ENCODE data around the gene MSANTD2. TPM values are rescaled to one million over a fixed set of nuclear protein-coding genes. Genes with fewer than 3 reads are reported as not detected.

Gene MSANTD2
- total RNA-seq, 1 experiment from 2014 or later = 8.6 TPM

DNA sequence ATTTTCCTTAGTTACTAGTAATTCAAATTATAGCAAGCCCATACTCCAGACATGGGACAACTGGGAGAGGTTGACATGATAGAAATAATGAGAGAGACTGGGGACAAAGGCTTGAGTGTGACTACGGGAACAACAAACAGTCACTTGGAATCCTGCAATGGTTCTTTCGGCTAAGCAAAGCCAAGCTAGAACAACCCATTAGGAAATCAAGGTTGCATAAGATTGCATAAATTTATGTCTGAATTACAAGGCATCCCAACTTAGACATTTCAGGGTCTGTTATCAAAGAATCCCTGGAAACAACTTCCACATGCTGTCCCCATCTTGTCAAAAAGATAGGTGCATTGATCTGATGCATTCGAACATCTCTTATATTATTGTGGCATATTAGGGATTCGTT, 70.6 kb downstream of the MSANTD2 start:
- no TSS peak for BruUV-seq (replicated peaks)
- H3K9ac ChIP-seq (ENCODE audit: low read length) = no peak overlapping the region
- H3K27me3 ChIP-seq (ENCODE audit: insufficient read depth, low read length) = peaks cover 14% of the 10 kb centered on the region; the same call in 1 of the 2 replicates
- TF ChIP-seq YY1 (IDR thresholded peaks at IDR 0.05; ENCODE audit: extremely low read depth, insufficient replicate concordance, low read depth, low read length) (no peak), EZH2phosphoT487 (IDR thresholded peaks at IDR 0.05; ENCODE audit: borderline replicate concordance) (no peak), CEBPB (IDR thresholded peaks at IDR 0.05; ENCODE audit: low read depth) (no peak), CBX3 (IDR thresholded peaks at IDR 0.05; ENCODE audit: low read depth) (no peak), EZH2 (IDR thresholded peaks at IDR 0.05) (no peak), ZNF274 (IDR thresholded peaks at IDR 0.05; ENCODE audit: low read depth, low read length) (no peak), FOSL1 (IDR thresholded peaks at IDR 0.05; ENCODE audit: low read depth) (no peak), TCF7L2 (IDR thresholded peaks at IDR 0.05; ENCODE audit: borderline replicate concordance, extremely low read depth, insufficient read depth, insufficient read length) (no peak), ZFX (IDR thresholded peaks at IDR 0.05) (no peak), RAD21 (IDR thresholded peaks at IDR 0.05; ENCODE audit: low read depth) (no peak)
- TF ChIP-seq, protein P1, sequence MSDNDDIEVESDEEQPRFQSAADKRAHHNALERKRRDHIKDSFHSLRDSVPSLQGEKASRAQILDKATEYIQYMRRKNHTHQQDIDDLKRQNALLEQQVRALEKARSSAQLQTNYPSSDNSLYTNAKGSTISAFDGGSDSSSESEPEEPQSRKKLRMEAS (IDR thresholded peaks at IDR 0.05) = no peak
- TF ChIP-seq, protein P2, sequence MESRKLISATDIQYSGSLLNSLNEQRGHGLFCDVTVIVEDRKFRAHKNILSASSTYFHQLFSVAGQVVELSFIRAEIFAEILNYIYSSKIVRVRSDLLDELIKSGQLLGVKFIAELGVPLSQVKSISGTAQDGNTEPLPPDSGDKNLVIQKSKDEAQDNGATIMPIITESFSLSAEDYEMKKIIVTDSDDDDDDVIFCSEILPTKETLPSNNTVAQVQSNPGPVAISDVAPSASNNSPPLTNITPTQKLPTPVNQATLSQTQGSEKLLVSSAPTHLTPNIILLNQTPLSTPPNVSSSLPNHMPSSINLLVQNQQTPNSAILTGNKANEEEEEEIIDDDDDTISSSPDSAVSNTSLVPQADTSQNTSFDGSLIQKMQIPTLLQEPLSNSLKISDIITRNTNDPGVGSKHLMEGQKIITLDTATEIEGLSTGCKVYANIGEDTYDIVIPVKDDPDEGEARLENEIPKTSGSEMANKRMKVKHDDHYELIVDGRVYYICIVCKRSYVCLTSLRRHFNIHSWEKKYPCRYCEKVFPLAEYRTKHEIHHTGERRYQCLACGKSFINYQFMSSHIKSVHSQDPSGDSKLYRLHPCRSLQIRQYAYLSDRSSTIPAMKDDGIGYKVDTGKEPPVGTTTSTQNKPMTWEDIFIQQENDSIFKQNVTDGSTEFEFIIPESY (IDR thresholded peaks at IDR 0.05; ENCODE audit: extremely low read depth, insufficient replicate concordance, low read length) = no peak
- TF ChIP-seq, protein P3, sequence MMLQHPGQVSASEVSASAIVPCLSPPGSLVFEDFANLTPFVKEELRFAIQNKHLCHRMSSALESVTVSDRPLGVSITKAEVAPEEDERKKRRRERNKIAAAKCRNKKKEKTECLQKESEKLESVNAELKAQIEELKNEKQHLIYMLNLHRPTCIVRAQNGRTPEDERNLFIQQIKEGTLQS (IDR thresholded peaks at IDR 0.05) = no peak
- TF ChIP-seq, protein P4, sequence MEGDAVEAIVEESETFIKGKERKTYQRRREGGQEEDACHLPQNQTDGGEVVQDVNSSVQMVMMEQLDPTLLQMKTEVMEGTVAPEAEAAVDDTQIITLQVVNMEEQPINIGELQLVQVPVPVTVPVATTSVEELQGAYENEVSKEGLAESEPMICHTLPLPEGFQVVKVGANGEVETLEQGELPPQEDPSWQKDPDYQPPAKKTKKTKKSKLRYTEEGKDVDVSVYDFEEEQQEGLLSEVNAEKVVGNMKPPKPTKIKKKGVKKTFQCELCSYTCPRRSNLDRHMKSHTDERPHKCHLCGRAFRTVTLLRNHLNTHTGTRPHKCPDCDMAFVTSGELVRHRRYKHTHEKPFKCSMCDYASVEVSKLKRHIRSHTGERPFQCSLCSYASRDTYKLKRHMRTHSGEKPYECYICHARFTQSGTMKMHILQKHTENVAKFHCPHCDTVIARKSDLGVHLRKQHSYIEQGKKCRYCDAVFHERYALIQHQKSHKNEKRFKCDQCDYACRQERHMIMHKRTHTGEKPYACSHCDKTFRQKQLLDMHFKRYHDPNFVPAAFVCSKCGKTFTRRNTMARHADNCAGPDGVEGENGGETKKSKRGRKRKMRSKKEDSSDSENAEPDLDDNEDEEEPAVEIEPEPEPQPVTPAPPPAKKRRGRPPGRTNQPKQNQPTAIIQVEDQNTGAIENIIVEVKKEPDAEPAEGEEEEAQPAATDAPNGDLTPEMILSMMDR (IDR thresholded peaks at IDR 0.05 in 2 of 3, conservative IDR thresholded peaks at IDR 0.05 in 1 of 3; ENCODE audit: borderline replicate concordance in 1 of 3, insufficient read depth in 1 of 3, low read depth in 2 of 3, low read length in 2 of 3) = no peak
- H3K9me3 ChIP-seq (ENCODE audit: control insufficient read depth in 1 of 2, insufficient read depth in 1 of 2, low read depth in 1 of 2, low read length in 2 of 2) = no peaks in the 10 kb centered on the region
- no peaks in the 10 kb centered on the region for H4K20me1 ChIP-seq (ENCODE audit: insufficient read depth)
- CTCF ChIA-PET = no interaction called here
- POLR2A ChIA-PET = no interaction called here
- no peak overlapping the region for H3K27ac ChIP-seq (ENCODE audit: low read depth, low read length)
- no peak overlapping the region for H2AFZ ChIP-seq (ENCODE audit: low read depth, low read length, poor library complexity, severe bottlenecking)
- H3K79me2 ChIP-seq (ENCODE audit: insufficient read depth, low read length) = no peaks in the 10 kb centered on the region
- ATAC-seq (no peak), DNase-seq (ENCODE audit: low read depth, low spot score) (no peak)
- H3K4me3 ChIP-seq (replicated peaks in 1 of 2; ENCODE audit: low read depth in 1 of 2, low read length in 2 of 2) = no peak overlapping the region
- no peaks in the 10 kb centered on the region for H3K36me3 ChIP-seq (ENCODE audit: control insufficient read depth in 1 of 2, insufficient read depth in 2 of 2, low read length in 2 of 2)
- intact Hi-C loops (cut with micrococcal nuclease) = no loop called here
- no peak overlapping the region for H3K4me2 ChIP-seq (ENCODE audit: low read length)
- RAD21 ChIA-PET (ENCODE audit: low non-redundant PET in 1 of 2, low total read pairs in 2 of 2, uncharacterized antibody in 2 of 2, unreplicated experiment in 2 of 2) = no interaction called here
- H3K9me2 ChIP-seq (ENCODE audit: insufficient read depth) = no peaks in the 10 kb centered on the region
- no peaks in the 10 kb centered on the region for H3K4me1 ChIP-seq (ENCODE audit: control insufficient read depth in 1 of 2, insufficient read depth in 2 of 2, low read length in 2 of 2)

Data from HCT116 (cell line).